Right lobe of liver (tissue), 4 donors: ENCODE data around the gene AOX1.

Experiments used
- POLR2A ChIP-seq: fragments of 450-650 bp; IDR thresholded peaks from one replicate; pipeline ENCODE4 v1.6.1; 2017; ENCODE audit warnings: antibody characterized with exemption, mild to moderate bottlenecking
- TF ChIP-seq, protein P1 (sequence below), 4 donors: fragments of 200-600 bp in 3 of 4; fragments of 450-650 bp in 1 of 4; IDR thresholded peaks; one replicate each; pipeline versions ENCODE4 v1.5.1 to v1.8.0; 2016 to 2022; ENCODE audit warnings: antibody characterized with exemption in 4 of 4, mild to moderate bottlenecking in 2 of 4
- donor health status: DM: no; HTN: no; CAD: no.
- donor health status: DM: no; HTN: no; CAD: no.
- donor health status: DM: no; HTN: yes; CAD: no.

- TF ChIP-seq, protein P1, sequence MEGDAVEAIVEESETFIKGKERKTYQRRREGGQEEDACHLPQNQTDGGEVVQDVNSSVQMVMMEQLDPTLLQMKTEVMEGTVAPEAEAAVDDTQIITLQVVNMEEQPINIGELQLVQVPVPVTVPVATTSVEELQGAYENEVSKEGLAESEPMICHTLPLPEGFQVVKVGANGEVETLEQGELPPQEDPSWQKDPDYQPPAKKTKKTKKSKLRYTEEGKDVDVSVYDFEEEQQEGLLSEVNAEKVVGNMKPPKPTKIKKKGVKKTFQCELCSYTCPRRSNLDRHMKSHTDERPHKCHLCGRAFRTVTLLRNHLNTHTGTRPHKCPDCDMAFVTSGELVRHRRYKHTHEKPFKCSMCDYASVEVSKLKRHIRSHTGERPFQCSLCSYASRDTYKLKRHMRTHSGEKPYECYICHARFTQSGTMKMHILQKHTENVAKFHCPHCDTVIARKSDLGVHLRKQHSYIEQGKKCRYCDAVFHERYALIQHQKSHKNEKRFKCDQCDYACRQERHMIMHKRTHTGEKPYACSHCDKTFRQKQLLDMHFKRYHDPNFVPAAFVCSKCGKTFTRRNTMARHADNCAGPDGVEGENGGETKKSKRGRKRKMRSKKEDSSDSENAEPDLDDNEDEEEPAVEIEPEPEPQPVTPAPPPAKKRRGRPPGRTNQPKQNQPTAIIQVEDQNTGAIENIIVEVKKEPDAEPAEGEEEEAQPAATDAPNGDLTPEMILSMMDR (IDR thresholded peaks at IDR 0.05): no peak
- no peak for TF ChIP-seq POLR2A
Observed at GRCh38 chr2:200681697-200682096, 95.9 kb downstream of the AOX1 start.
